WTC11 (cell line): ENCODE data around the gene EXOSC1. TPM values are rescaled to one million over a fixed set of nuclear protein-coding genes. Genes with fewer than 3 reads are reported as not detected.

ENCODE experiments used
- AR ChIP-seq: fragments of 250-450 bp; sonication (Bioruptor Pico); IDR thresholded peaks from 2 replicates; pipeline ENCODE4 v1.9.0; 2021; ENCODE audit warnings: mild to moderate bottlenecking
- ARID4B ChIP-seq: sonication (generic); formaldehyde crosslinking; IDR thresholded peaks from 2 replicates; pipeline ENCODE4 v1.8.0; 2023; ENCODE audit warnings: missing genetic modification reagents, mild to moderate bottlenecking, borderline replicate concordance
- ATF2 ChIP-seq: sonication (generic); formaldehyde crosslinking; IDR thresholded peaks from 2 replicates; pipeline ENCODE4 v1.8.1; 2022; ENCODE audit warnings: low read depth, missing genetic modification reagents, borderline replicate concordance
- CBFB ChIP-seq: sonication (generic); formaldehyde crosslinking; IDR thresholded peaks from 2 replicates; pipeline ENCODE4 v1.8.1; 2022; ENCODE audit warnings: mild to moderate bottlenecking, low read depth, missing genetic modification reagents
- CREM ChIP-seq: sonication (generic); formaldehyde crosslinking; IDR thresholded peaks from 2 replicates; pipeline ENCODE4 v1.8.1; 2022; ENCODE audit warnings: mild to moderate bottlenecking, missing genetic modification reagents, moderate library complexity
- CTCF ChIP-seq: fragments of 200-600 bp; IDR thresholded peaks from 2 replicates; pipeline ENCODE4 v1.8.0; 2022; ENCODE audit warnings: antibody characterized with exemption
- E2F4 ChIP-seq: sonication (generic); formaldehyde crosslinking; IDR thresholded peaks from 2 replicates; pipeline ENCODE4 v1.8.1; 2022; ENCODE audit warnings: low read depth, mild to moderate bottlenecking, moderate library complexity, missing genetic modification reagents, borderline replicate concordance
- E2F5 ChIP-seq: sonication (generic); formaldehyde crosslinking; IDR thresholded peaks from 2 replicates; pipeline ENCODE4 v1.8.1; 2022; ENCODE audit warnings: mild to moderate bottlenecking, moderate library complexity, missing genetic modification reagents
- FOXP4 ChIP-seq: sonication (generic); formaldehyde crosslinking; IDR thresholded peaks from 2 replicates; pipeline ENCODE4 v1.8.0; 2022; ENCODE audit warnings: mild to moderate bottlenecking, missing genetic modification reagents
- GABPB1 ChIP-seq: sonication (generic); formaldehyde crosslinking; IDR thresholded peaks from 2 replicates; pipeline ENCODE4 v1.8.1; 2023; ENCODE audit warnings: mild to moderate bottlenecking, missing genetic modification reagents
- MAX ChIP-seq: sonication (generic); formaldehyde crosslinking; IDR thresholded peaks from 2 replicates; pipeline ENCODE4 v1.8.0; 2022; ENCODE audit warnings: mild to moderate bottlenecking, missing genetic modification reagents
- NFE2L1 ChIP-seq: sonication (generic); formaldehyde crosslinking; IDR thresholded peaks from 2 replicates; pipeline ENCODE4 v1.8.1; 2023; ENCODE audit warnings: missing genetic modification reagents
- SMAD3 ChIP-seq: sonication (generic); formaldehyde crosslinking; IDR thresholded peaks from 2 replicates; pipeline ENCODE4 v1.8.0; 2022; ENCODE audit warnings: missing genetic modification reagents, mild to moderate bottlenecking, borderline replicate concordance
- USF1 ChIP-seq: sonication (generic); formaldehyde crosslinking; IDR thresholded peaks from 2 replicates; pipeline ENCODE4 v1.8.0; 2022; ENCODE audit warnings: mild to moderate bottlenecking, missing genetic modification reagents
- ZBTB21 ChIP-seq: sonication (generic); formaldehyde crosslinking; IDR thresholded peaks from 2 replicates; pipeline ENCODE4 v1.8.1; 2023; ENCODE audit warnings: mild to moderate bottlenecking, missing genetic modification reagents, borderline replicate concordance
- ZNF232 ChIP-seq: sonication (generic); formaldehyde crosslinking; IDR thresholded peaks from 2 replicates; pipeline ENCODE4 v1.8.0; 2022; ENCODE audit warnings: mild to moderate bottlenecking, missing genetic modification reagents
- ZNF423 ChIP-seq: fragments of 250-450 bp; sonication (Bioruptor Pico); IDR thresholded peaks from 2 replicates; pipeline ENCODE4 v2.1.2; 2022; ENCODE audit warnings: mild to moderate bottlenecking, moderate library complexity
- ZNF425 ChIP-seq: fragments of 250-450 bp; sonication (Bioruptor Pico); conservative IDR thresholded peaks from 2 replicates; pipeline ENCODE4 v1.9.0; 2021; ENCODE audit warnings: mild to moderate bottlenecking
- total RNA-seq: library from RNA; stranded (reverse); gene quantifications from 3 replicates; pipeline ENCODE4 v1.2.3, GENCODE V29; 2021

Gene EXOSC1
- total RNA-seq, 1 experiment from 2014 or later = 53.7 TPM

GRCh38 chr10:97425964-97426775 is 19.6 kb downstream of the EXOSC1 start, which contains the start of gene PGAM1 (continued):
- TF ChIP-seq CTCF = 0 out of 2 replicates have a peak, but pooled peaks have one; percentile 21
- peak; percentile 44; the same call in 1 of the 2 replicates for TF ChIP-seq ARID4B
- peak; percentile 75; the same call in 1 of the 2 replicates for TF ChIP-seq CBFB (CRISPR knock-in tag)
- peak; percentile 37; the same call in 1 of the 2 replicates for TF ChIP-seq USF1 (CRISPR knock-in tag)
- TF ChIP-seq SMAD3 = peak; percentile 47; the same call in 1 of the 2 replicates
- TF ChIP-seq CREM (CRISPR knock-in tag) = 0 out of 2 replicates have a peak, but pooled peaks have one; percentile 42
- peak; percentile 80; the same call in 1 of the 2 replicates for TF ChIP-seq ZNF232 (CRISPR knock-in tag)
- peak; percentile 83 for TF ChIP-seq E2F5
- peak; percentile 86 for TF ChIP-seq MAX (CRISPR knock-in tag)
- 0 out of 2 replicates have a peak, but pooled peaks have one; percentile 29 for TF ChIP-seq NFE2L1 (CRISPR knock-in tag)
- TF ChIP-seq AR (CRISPR knock-in tag) = no peak
- no peak for TF ChIP-seq ATF2 (CRISPR knock-in tag)
- no peak for TF ChIP-seq GABPB1 (CRISPR knock-in tag)
- no peak for TF ChIP-seq E2F4
- TF ChIP-seq ZNF425 (CRISPR knock-in tag) = no peak
- TF ChIP-seq FOXP4 (CRISPR knock-in tag) = peak; percentile 70; the same call in 1 of the 2 replicates
- TF ChIP-seq ZBTB21 (CRISPR knock-in tag) = peak; percentile 24; the same call in 1 of the 2 replicates
- TF ChIP-seq ZNF423 (CRISPR knock-in tag) = no peak
- TF ChIP-seq, all 79 proteins: peak for 16
